ENCODE results near the gene SIRT1. TPM values are rescaled to one million over a fixed set of nuclear protein-coding genes. Genes with fewer than 3 reads are reported as not detected.

SIRT1 gene
- total and polyA plus RNA-seq, 9 of the 15 experiments (the other 6 are each of a cell fraction or from before 2014, with no cell fraction given), result 7.8 to 25.8 (median 19.1) TPM

- TF ChIP-seq MYNN (IDR thresholded peaks at IDR 0.05) (peak; percentile 84; the same call in 1 of the 2 replicates), MYNN (CRISPR knock-in tag; IDR thresholded peaks at IDR 0.05) (no peak), MAX (CRISPR knock-in tag; IDR thresholded peaks at IDR 0.05) (peak; percentile 96), USF1 (CRISPR knock-in tag; IDR thresholded peaks at IDR 0.05) (peak; percentile 99), ZNF239 (CRISPR knock-in tag; IDR thresholded peaks at IDR 0.05) (no peak), TCF15 (CRISPR knock-in tag; IDR thresholded peaks at IDR 0.05) (no peak), POLR2A (conservative IDR thresholded peaks at IDR 0.05) (peak; percentile 87), SMARCE1 (IDR thresholded peaks at IDR 0.05) (0 out of 2 replicates have a peak, but pooled peaks have one; percentile 52), JUN (IDR thresholded peaks at IDR 0.05; ENCODE audit: borderline replicate concordance, low read depth, low read length) (peak; percentile 59; the same call in 1 of the 2 replicates), JUN (CRISPR knock-in tag; IDR thresholded peaks at IDR 0.05; ENCODE audit: borderline replicate concordance) (no peak), ZBTB11 (CRISPR knock-in tag; IDR thresholded peaks at IDR 0.05) (peak in 1 of 3 experiments; percentile 69; a peak in 2 of 6 replicates), KLF6 (CRISPR knock-in tag; IDR thresholded peaks at IDR 0.05; ENCODE audit: borderline replicate concordance) (peak; percentile 81; the same call in 1 of the 2 replicates), NFE2 (IDR thresholded peaks at IDR 0.05; ENCODE audit: low read depth) (no peak), ZNF212 (CRISPR knock-in tag; IDR thresholded peaks at IDR 0.05) (no peak), TOE1 (IDR thresholded peaks at IDR 0.05; ENCODE audit: borderline replicate concordance) (peak; percentile 100), TOE1 (CRISPR knock-in tag; IDR thresholded peaks at IDR 0.05; ENCODE audit: borderline replicate concordance, low read depth) (no peak), NR0B1 (IDR thresholded peaks at IDR 0.05; ENCODE audit: partially characterized antibody) (no peak), TEAD1 (CRISPR knock-in tag; IDR thresholded peaks at IDR 0.05) (peak in 1 of 2 experiments; percentile 9; a peak in 1 of 4 replicates), GTF2A2 (tag; IDR thresholded peaks at IDR 0.05) (peak; percentile 63; the same call in 1 of the 2 replicates), HNRNPH1 (optimal IDR thresholded peaks at IDR 0.05; ENCODE audit: low read depth, low read length) (no peak), HDAC3 (IDR thresholded peaks at IDR 0.05; ENCODE audit: borderline replicate concordance, partially characterized antibody) (peak; percentile 93), ZKSCAN1 (IDR thresholded peaks at IDR 0.05; ENCODE audit: low read depth, low read length) (peak; percentile 69), NBN (IDR thresholded peaks at IDR 0.05; ENCODE audit: low read depth) (peak; percentile 83), XRCC5 (IDR thresholded peaks at IDR 0.05; ENCODE audit: low read depth, low read length) (no peak; the same call in 1 of the 2 replicates)
These were observed at the start of gene SIRT1 (continued) for GRCh38 chr10:67884313-67884841.

All from K562 (cell line).